ENCODE measurements around the gene TMEM131.

The TMEM131 gene

GRCh38 chr2:98016908-98017670 is 21.3 kb upstream of the TMEM131 start:
- DNase-seq = no peak

- no peak for DNase-seq
These were observed 19.9 kb upstream of the TMEM131 start for GRCh38 chr2:98015671-98016070.

GRCh38 chr2:98014379-98014778 is 18.6 kb upstream of the TMEM131 start:
- no peak for DNase-seq

- no peak for DNase-seq
These were observed 17.8 kb upstream of the TMEM131 start for GRCh38 chr2:98013407-98014042.

- DNase-seq = no peak
These were observed 16.8 kb upstream of the TMEM131 start for GRCh38 chr2:98012561-98012991.

- DNase-seq = no peak
These were observed 14.4 kb upstream of the TMEM131 start for GRCh38 chr2:98009887-98010760.

GRCh38 chr2:98008415-98008814 is 12.7 kb upstream of the TMEM131 start:
- DNase-seq = no peak

- no peak for DNase-seq
These were observed 10.6 kb upstream of the TMEM131 start for GRCh38 chr2:98006378-98006777.

GRCh38 chr2:98004613-98005012 is 8.9 kb upstream of the TMEM131 start:
- DNase-seq = no peak

GRCh38 chr2:98004047-98004446 is 8.3 kb upstream of the TMEM131 start:
- DNase-seq = no peak

GRCh38 chr2:97999536-97999935 is 3.8 kb upstream of the TMEM131 start:
- no peak for DNase-seq

GRCh38 chr2:97998431-97999005 is 2.8 kb upstream of the TMEM131 start:
- DNase-seq = no peak

- DNase-seq = no peak
These were observed 2.1 kb upstream of the TMEM131 start for GRCh38 chr2:97997784-97998392.

GRCh38 chr2:97996679-97997078 is 931 bp upstream of the TMEM131 start:
- DNase-seq = no peak

GRCh38 chr2:97995026-97995733 is 568 bp downstream of the TMEM131 start:
- DNase-seq = peak; percentile 9 to 74 (median 31)

- no peak for DNase-seq
These were observed 1.3 kb downstream of the TMEM131 start for GRCh38 chr2:97994476-97994875.

GRCh38 chr2:97993926-97994325 is 1.8 kb downstream of the TMEM131 start:
- DNase-seq = no peak

- no peak for DNase-seq
These were observed 2.6 kb downstream of the TMEM131 start for GRCh38 chr2:97992836-97993825.

- no peak for DNase-seq
These were observed 4.5 kb downstream of the TMEM131 start for GRCh38 chr2:97991081-97991856.

- DNase-seq = no peak
These were observed 7.0 kb downstream of the TMEM131 start for GRCh38 chr2:97988722-97989121.

All from T-helper 2 cell (primary cell).